GM19467 (cell line): ENCODE measurements around the gene NCAPD2.

Source experiments
- ATAC-seq: cut with Tn5 transposase; IDR thresholded peaks from one replicate; pipeline ENCODE4 v1.9.1; 2021; ENCODE audit warnings: mild to moderate bottlenecking, moderate library complexity; ENCODE audit not compliant: unreplicated experiment

NCAPD2 gene

GRCh38 chr12:6569312-6569711, 75.4 kb downstream of the NCAPD2 start:
- no peak for ATAC-seq

GRCh38 chr12:6569786-6570185, 75.9 kb downstream of the NCAPD2 start:
- no peak for ATAC-seq

GRCh38 chr12:6570264-6570887, 76.5 kb downstream of the NCAPD2 start:
- ATAC-seq, result no peak

GRCh38 chr12:6573001-6573400, 79.1 kb downstream of the NCAPD2 start:
- ATAC-seq, result no peak

- ATAC-seq, result no peak
Measured at GRCh38 chr12:6574576-6575295, 80.8 kb downstream of the NCAPD2 start.

- no peak for ATAC-seq
Measured at GRCh38 chr12:6575648-6576047, 81.7 kb downstream of the NCAPD2 start.
